ENCODE data around the gene KRT40. TPM values are rescaled to one million over a fixed set of nuclear protein-coding genes. Genes with fewer than 3 reads are reported as not detected.

Gene KRT40
- total and polyA plus RNA-seq, 2 of the 4 experiments (the other 2 are of a cell fraction), result not detected

GRCh38 chr17:40940266-40940665 is 43.9 kb downstream of the KRT40 start:
- no peak overlapping the region for H3K9ac ChIP-seq (ENCODE audit: low read depth, low read length)
- H2BK15ac ChIP-seq (ENCODE audit: low read depth, low read length), result no peak overlapping the region
- H4K91ac ChIP-seq (ENCODE audit: insufficient read depth, low read depth, low read length), result no peak overlapping the region
- H3K4me1 ChIP-seq (ENCODE audit: control insufficient read depth, insufficient read depth, low read length), result peaks cover 2% of the 10 kb centered on the region; the same call in 1 of the 2 replicates
- no peaks in the 10 kb centered on the region for H3K79me1 ChIP-seq (ENCODE audit: low read depth in 1 of 2, low read length in 2 of 2)
- CTCF ChIA-PET, result no interaction called here
- H3K14ac ChIP-seq (replicated peaks; ENCODE audit: low read depth, low read length), result no peak overlapping the region
- no peaks in the 10 kb centered on the region for H3K9me1 ChIP-seq (ENCODE audit: insufficient read depth, low read length)
- H4K8ac ChIP-seq (ENCODE audit: low read depth in 2 of 2, low read length in 2 of 2), result no peak overlapping the region
- H2AFZ ChIP-seq (replicated peaks; ENCODE audit: low read length, poor library complexity), result no peak overlapping the region
- H3K36me3 ChIP-seq (ENCODE audit: control insufficient read depth, insufficient read depth, low read length), result no peaks in the 10 kb centered on the region
- TF ChIP-seq MAFK (IDR thresholded peaks at IDR 0.05; ENCODE audit: low read depth, low read length) (no peak), RCOR1 (IDR thresholded peaks at IDR 0.05; ENCODE audit: insufficient replicate concordance, low read length) (no peak), CTCF (conservative IDR thresholded peaks at IDR 0.05; ENCODE audit: low read depth, low read length) (no peak), ELK1 (IDR thresholded peaks at IDR 0.05; ENCODE audit: borderline replicate concordance, low read depth, low read length) (no peak), CHD1 (IDR thresholded peaks at IDR 0.05; ENCODE audit: low read depth, low read length) (no peak), CEBPB (IDR thresholded peaks at IDR 0.05; ENCODE audit: low read depth, low read length) (no peak), RFX5 (IDR thresholded peaks at IDR 0.05; ENCODE audit: low read depth, low read length) (no peak), MAZ (IDR thresholded peaks at IDR 0.05; ENCODE audit: borderline replicate concordance, low read depth, low read length) (no peak), POLR2A (IDR thresholded peaks at IDR 0.05; ENCODE audit: low read depth, low read length) (no peak), SMC3 (IDR thresholded peaks at IDR 0.05; ENCODE audit: low read depth, low read length) (no peak), FOS (IDR thresholded peaks at IDR 0.05; ENCODE audit: low read depth, low read length) (no peak), NFE2L2 (IDR thresholded peaks at IDR 0.05; ENCODE audit: low read depth, low read length) (no peak), MXI1 (IDR thresholded peaks at IDR 0.05; ENCODE audit: borderline replicate concordance, low read depth, low read length) (no peak)
- intact Hi-C loops (cut with micrococcal nuclease) (no loop called here), in situ Hi-C loops (cut with MboI; ENCODE audit: low sequenced_read_pairs) (no loop called here), dilution Hi-C loops (cut with HindIII; ENCODE audit: low sequenced_read_pairs, unreplicated experiment) (no loop called here)
- no peak overlapping the region for H4K5ac ChIP-seq (ENCODE audit: low read depth, low read length)
- no peaks in the 10 kb centered on the region for H4K20me1 ChIP-seq (ENCODE audit: insufficient read depth, low read length)
- H3K18ac ChIP-seq (ENCODE audit: low read depth, low read length), result no peak overlapping the region
- POLR2A ChIA-PET (ENCODE audit: unreplicated experiment), result no interaction called here
- H3K4me3 ChIP-seq (ENCODE audit: insufficient read depth, low read depth, low read length), result no peak overlapping the region
- no TSS peak for BruUV-seq (replicated peaks)
- H3K56ac ChIP-seq (ENCODE audit: extremely low read depth, insufficient read depth, low read length), result no peak overlapping the region
- no peaks in the 10 kb centered on the region for H3K27me3 ChIP-seq (ENCODE audit: control insufficient read depth, insufficient read depth, low read length)
- H3K4me2 ChIP-seq (ENCODE audit: low read depth, low read length), result no peak overlapping the region
- H2AK9ac ChIP-seq (replicated peaks; ENCODE audit: low read depth, low read length, poor library complexity), result no peak overlapping the region
- ATAC-seq (ENCODE audit: low read depth) (no peak), DNase-seq (no peak)
- H2BK120ac ChIP-seq (ENCODE audit: low read depth, low read length), result no peak overlapping the region
- H3K4ac ChIP-seq (ENCODE audit: low read depth, low read length), result no peak overlapping the region
- H2BK5ac ChIP-seq (ENCODE audit: low read depth, low read length, poor library complexity, severe bottlenecking), result no peak overlapping the region
- no peak overlapping the region for H2BK20ac ChIP-seq (ENCODE audit: low read depth, low read length)
- no CpG with 5 or more reads among the region's 6 CpGs for WGBS, 2 experiments (ENCODE audit: extremely low coverage in 2 of 2, insufficient read length in 1 of 2)
- no peak overlapping the region for H3K23ac ChIP-seq (ENCODE audit: low read depth, low read length)
- H3K9me3 ChIP-seq (ENCODE audit: control insufficient read depth, insufficient read depth, low read length), result no peaks in the 10 kb centered on the region
- no peak overlapping the region for H2AK5ac ChIP-seq (ENCODE audit: low read depth, low read length)
- no peak overlapping the region for H3K27ac ChIP-seq (ENCODE audit: insufficient read depth, low read length)

Data from IMR-90 (cell line).